HepG2 (cell line): ENCODE measurements around the gene ZNF584. TPM values are rescaled to one million over a fixed set of nuclear protein-coding genes. Genes with fewer than 3 reads are reported as not detected.

Experiments used
- DPF2 ChIP-seq: sonication (generic); formaldehyde crosslinking; IDR thresholded peaks from 2 replicates; pipeline ENCODE4 v1.4.0; 2020; ENCODE audit warnings: mild to moderate bottlenecking, low read depth, missing genetic modification reagents, borderline replicate concordance
- MAF1 ChIP-seq: sonication (generic); formaldehyde crosslinking; IDR thresholded peaks from 2 replicates; pipeline ENCODE4 v1.5.0; 2020; ENCODE audit warnings: missing genetic modification reagents, borderline replicate concordance
- MATR3 ChIP-seq: sonication (generic); formaldehyde crosslinking; IDR thresholded peaks from 2 replicates; pipeline ENCODE4 v1.4.0; 2020; ENCODE audit warnings: missing genetic modification reagents
- NCOA2 ChIP-seq: sonication (generic); formaldehyde crosslinking; IDR thresholded peaks from 2 replicates; pipeline ENCODE4 v1.8.0; 2022; ENCODE audit warnings: inconsistent platforms
- NONO ChIP-seq, 2 experiments: fragments of 450-650 bp in 1 of 2; sonication (generic) in 1 of 2; formaldehyde crosslinking in 1 of 2; IDR thresholded peaks in 1 of 2; conservative IDR thresholded peaks in 1 of 2; 2 replicates each; pipeline versions ENCODE4 v1.6.1 to v1.8.0; 2017 to 2022; ENCODE audit warnings: mild to moderate bottlenecking in 1 of 2, missing genetic modification reagents in 1 of 2, moderate library complexity in 1 of 2
- SIX4 ChIP-seq: sonication (generic); formaldehyde crosslinking; IDR thresholded peaks from 2 replicates; pipeline ENCODE4 v1.4.0; 2020; ENCODE audit warnings: missing genetic modification reagents
- SOX5 ChIP-seq: IDR thresholded peaks from 2 replicates; pipeline ENCODE4 v1.6.1; 2016; ENCODE audit warnings: borderline replicate concordance
- SP4 ChIP-seq: sonication (generic); formaldehyde crosslinking; IDR thresholded peaks from 2 replicates; pipeline ENCODE4 v1.8.1; 2023; ENCODE audit warnings: mild to moderate bottlenecking, missing genetic modification reagents
- ZBTB1 ChIP-seq: sonication (generic); formaldehyde crosslinking; IDR thresholded peaks from 2 replicates; pipeline ENCODE4 v1.4.0; 2020; ENCODE audit warnings: missing genetic modification reagents, borderline replicate concordance
- ZFP36 ChIP-seq: fragments of 150-350 bp; IDR thresholded peaks from 2 replicates; pipeline ENCODE4 v1.6.1; 2018; ENCODE audit warnings: borderline replicate concordance, low read length, low read depth; ENCODE audit not compliant: partially characterized antibody
- ZNF124 ChIP-seq: sonication (generic); formaldehyde crosslinking; IDR thresholded peaks from 2 replicates; pipeline ENCODE4 v1.4.0; 2020; ENCODE audit warnings: missing genetic modification reagents
- ZNF549 ChIP-seq: sonication (generic); formaldehyde crosslinking; IDR thresholded peaks from 2 replicates; pipeline ENCODE4 v1.5.0; 2020; ENCODE audit warnings: missing genetic modification reagents
- ZNF788 ChIP-seq: sonication (generic); formaldehyde crosslinking; IDR thresholded peaks from 2 replicates; pipeline ENCODE4 v1.5.0; 2020; ENCODE audit warnings: mild to moderate bottlenecking, missing genetic modification reagents, borderline replicate concordance
- ZSCAN22 ChIP-seq: sonication (generic); formaldehyde crosslinking; IDR thresholded peaks from 2 replicates; pipeline ENCODE4 v1.4.0; 2020; ENCODE audit warnings: mild to moderate bottlenecking, missing genetic modification reagents
- polyA plus RNA-seq, 8 experiments: library from polyadenylated mRNA; depleted of rRNA in 3 of 8; stranded (reverse) in 7 of 8; unstranded in 1 of 8; fragments of >200 nt; fragmentation: Illumina TruSeq in 4 of 8; extraction: Trizol in 4 of 8; gene quantifications; 2 replicates each; pipeline versions ENCODE4 v1.2.1 to v1.2.3, GENCODE V29; 2011 to 2016; ENCODE audit warnings: low read depth in 4 of 8, missing spikeins in 1 of 8, mixed read lengths in 1 of 8; ENCODE audit not compliant: insufficient read depth in 1 of 8
- total RNA-seq, 5 experiments: library from RNA; depleted of rRNA; stranded (reverse); fragments of >200 nt; fragmentation: Illumina TruSeq; extraction: Trizol; gene quantifications; 2 replicates each; pipeline ENCODE4 v1.2.3, GENCODE V29; 2016; ENCODE audit warnings: low read depth in 1 of 5
- TF ChIP-seq, protein P1 (sequence below), 2 experiments: sonication (generic) in 1 of 2; formaldehyde crosslinking in 1 of 2; IDR thresholded peaks; 2 replicates each; pipeline versions ENCODE4 v1.4.0 to v1.6.1; 2016 to 2020; ENCODE audit warnings: borderline replicate concordance in 1 of 2, low read depth in 1 of 2, mild to moderate bottlenecking in 1 of 2, missing genetic modification reagents in 1 of 2
- TF ChIP-seq, protein P2 (sequence below), 2 experiments: sonication (generic) in 1 of 2; formaldehyde crosslinking in 1 of 2; IDR thresholded peaks; 2 replicates each; pipeline versions ENCODE4 v1.4.0 to v1.6.1; 2018 to 2020; ENCODE audit warnings: missing genetic modification reagents in 2 of 2, borderline replicate concordance in 1 of 2, low read depth in 1 of 2, mild to moderate bottlenecking in 1 of 2, missing biosample characterization in 1 of 2
- TF ChIP-seq, protein P3 (sequence below): sonication (generic); formaldehyde crosslinking; IDR thresholded peaks from 2 replicates; pipeline ENCODE4 v1.5.1; 2020; ENCODE audit warnings: missing genetic modification reagents, mild to moderate bottlenecking, borderline replicate concordance
- TF ChIP-seq, protein P4 (sequence below): sonication (generic); formaldehyde crosslinking; IDR thresholded peaks from 2 replicates; pipeline ENCODE4 v1.8.1; 2023; ENCODE audit warnings: mild to moderate bottlenecking, missing genetic modification reagents

ZNF584 gene
- total and polyA plus RNA-seq, 2 of the 13 experiments (the other 11 are each of a cell fraction or from before 2014, with no cell fraction given) = 2.4 to 7.0 TPM

DNA sequence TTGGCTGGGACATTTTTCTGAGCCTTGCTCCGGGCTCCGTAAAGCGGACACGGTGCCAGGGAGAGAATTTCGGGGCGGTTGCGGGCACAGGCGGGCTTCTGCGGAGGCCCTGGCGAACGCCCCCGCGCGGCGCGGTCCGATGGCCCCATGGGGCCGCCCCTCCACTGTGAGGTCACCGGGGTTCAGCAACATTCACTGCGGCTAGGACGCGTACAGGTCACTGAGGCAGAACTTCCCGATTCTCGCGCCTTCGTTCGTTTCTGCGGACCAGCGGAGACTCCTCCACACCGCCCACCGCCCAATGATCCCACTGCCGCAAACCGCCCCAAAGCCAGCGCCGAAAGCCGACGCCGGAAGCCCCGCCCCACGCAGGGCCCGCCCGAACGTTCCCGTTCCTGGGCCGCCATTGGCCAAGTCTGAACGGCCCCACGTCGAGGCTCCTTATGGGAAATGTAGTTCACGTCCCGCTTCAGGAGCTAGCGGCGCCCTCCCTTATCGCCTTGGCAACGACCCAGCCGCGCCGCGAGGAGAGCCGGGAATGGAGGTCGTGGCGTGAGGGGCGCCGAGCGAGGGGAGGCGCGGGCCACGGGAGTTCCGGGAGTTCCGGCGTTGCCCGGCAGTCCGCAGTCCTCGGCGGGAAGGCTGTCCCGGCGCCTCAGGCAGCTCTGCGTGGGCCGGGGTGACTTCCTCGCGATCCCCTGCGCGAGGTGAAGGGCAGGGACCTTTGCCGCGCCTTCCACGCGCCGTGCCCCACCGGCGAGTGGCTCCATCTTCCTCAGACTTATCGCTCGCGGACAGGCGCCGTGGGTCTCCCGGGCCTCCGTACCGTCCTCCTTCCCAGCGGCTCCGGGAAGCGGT is at the start of gene ZNF584 (continued):
- TF ChIP-seq, protein P1, sequence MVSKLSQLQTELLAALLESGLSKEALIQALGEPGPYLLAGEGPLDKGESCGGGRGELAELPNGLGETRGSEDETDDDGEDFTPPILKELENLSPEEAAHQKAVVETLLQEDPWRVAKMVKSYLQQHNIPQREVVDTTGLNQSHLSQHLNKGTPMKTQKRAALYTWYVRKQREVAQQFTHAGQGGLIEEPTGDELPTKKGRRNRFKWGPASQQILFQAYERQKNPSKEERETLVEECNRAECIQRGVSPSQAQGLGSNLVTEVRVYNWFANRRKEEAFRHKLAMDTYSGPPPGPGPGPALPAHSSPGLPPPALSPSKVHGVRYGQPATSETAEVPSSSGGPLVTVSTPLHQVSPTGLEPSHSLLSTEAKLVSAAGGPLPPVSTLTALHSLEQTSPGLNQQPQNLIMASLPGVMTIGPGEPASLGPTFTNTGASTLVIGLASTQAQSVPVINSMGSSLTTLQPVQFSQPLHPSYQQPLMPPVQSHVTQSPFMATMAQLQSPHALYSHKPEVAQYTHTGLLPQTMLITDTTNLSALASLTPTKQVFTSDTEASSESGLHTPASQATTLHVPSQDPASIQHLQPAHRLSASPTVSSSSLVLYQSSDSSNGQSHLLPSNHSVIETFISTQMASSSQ (IDR thresholded peaks at IDR 0.05; ENCODE audit: low read depth) = no peak
- TF ChIP-seq, protein P1 (CRISPR knock-in tag; IDR thresholded peaks at IDR 0.05; ENCODE audit: borderline replicate concordance) = peak; percentile 44; the same call in 1 of the 2 replicates
- TF ChIP-seq ZSCAN22 (CRISPR knock-in tag) = 0 out of 2 replicates have a peak, but pooled peaks have one; percentile 70
- no peak for TF ChIP-seq NCOA2 (CRISPR knock-in tag)
- no peak; the same call in 1 of the 2 replicates for TF ChIP-seq ZNF788 (CRISPR knock-in tag)
- no peak for TF ChIP-seq NONO (IDR thresholded peaks at IDR 0.05)
- TF ChIP-seq NONO (CRISPR knock-in tag; conservative IDR thresholded peaks at IDR 0.05) = peak; percentile 71
- TF ChIP-seq MAF1 (CRISPR knock-in tag) = no peak
- TF ChIP-seq MATR3 (CRISPR knock-in tag) = no peak
- no peak for TF ChIP-seq SOX5 (CRISPR knock-in tag)
- no peak for TF ChIP-seq ZNF549 (CRISPR knock-in tag)
- TF ChIP-seq ZFP36 = no peak
- no peak for TF ChIP-seq ZBTB1
- TF ChIP-seq DPF2 (CRISPR knock-in tag) = no peak
- TF ChIP-seq, protein P2, sequence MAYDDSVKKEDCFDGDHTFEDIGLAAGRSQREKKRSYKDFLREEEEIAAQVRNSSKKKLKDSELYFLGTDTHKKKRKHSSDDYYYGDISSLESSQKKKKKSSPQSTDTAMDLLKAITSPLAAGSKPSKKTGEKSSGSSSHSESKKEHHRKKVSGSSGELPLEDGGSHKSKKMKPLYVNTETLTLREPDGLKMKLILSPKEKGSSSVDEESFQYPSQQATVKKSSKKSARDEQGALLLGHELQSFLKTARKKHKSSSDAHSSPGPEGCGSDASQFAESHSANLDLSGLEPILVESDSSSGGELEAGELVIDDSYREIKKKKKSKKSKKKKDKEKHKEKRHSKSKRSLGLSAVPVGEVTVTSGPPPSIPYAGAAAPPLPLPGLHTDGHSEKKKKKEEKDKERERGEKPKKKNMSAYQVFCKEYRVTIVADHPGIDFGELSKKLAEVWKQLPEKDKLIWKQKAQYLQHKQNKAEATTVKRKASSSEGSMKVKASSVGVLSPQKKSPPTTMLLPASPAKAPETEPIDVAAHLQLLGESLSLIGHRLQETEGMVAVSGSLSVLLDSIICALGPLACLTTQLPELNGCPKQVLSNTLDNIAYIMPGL (CRISPR knock-in tag; IDR thresholded peaks at IDR 0.05; ENCODE audit: borderline replicate concordance in 1 of 2, low read depth in 1 of 2) = peak in 1 of 2 experiments; percentile 89; a peak in 3 of 4 replicates
- TF ChIP-seq SP4 (CRISPR knock-in tag) = peak; percentile 90
- TF ChIP-seq, protein P3, sequence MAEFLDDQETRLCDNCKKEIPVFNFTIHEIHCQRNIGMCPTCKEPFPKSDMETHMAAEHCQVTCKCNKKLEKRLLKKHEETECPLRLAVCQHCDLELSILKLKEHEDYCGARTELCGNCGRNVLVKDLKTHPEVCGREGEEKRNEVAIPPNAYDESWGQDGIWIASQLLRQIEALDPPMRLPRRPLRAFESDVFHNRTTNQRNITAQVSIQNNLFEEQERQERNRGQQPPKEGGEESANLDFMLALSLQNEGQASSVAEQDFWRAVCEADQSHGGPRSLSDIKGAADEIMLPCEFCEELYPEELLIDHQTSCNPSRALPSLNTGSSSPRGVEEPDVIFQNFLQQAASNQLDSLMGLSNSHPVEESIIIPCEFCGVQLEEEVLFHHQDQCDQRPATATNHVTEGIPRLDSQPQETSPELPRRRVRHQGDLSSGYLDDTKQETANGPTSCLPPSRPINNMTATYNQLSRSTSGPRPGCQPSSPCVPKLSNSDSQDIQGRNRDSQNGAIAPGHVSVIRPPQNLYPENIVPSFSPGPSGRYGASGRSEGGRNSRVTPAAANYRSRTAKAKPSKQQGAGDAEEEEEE (CRISPR knock-in tag) = no peak
- TF ChIP-seq SIX4 (CRISPR knock-in tag) = no peak
- TF ChIP-seq, protein P4, sequence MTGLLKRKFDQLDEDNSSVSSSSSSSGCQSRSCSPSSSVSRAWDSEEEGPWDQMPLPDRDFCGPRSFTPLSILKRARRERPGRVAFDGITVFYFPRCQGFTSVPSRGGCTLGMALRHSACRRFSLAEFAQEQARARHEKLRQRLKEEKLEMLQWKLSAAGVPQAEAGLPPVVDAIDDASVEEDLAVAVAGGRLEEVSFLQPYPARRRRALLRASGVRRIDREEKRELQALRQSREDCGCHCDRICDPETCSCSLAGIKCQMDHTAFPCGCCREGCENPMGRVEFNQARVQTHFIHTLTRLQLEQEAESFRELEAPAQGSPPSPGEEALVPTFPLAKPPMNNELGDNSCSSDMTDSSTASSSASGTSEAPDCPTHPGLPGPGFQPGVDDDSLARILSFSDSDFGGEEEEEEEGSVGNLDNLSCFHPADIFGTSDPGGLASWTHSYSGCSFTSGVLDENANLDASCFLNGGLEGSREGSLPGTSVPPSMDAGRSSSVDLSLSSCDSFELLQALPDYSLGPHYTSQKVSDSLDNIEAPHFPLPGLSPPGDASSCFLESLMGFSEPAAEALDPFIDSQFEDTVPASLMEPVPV (CRISPR knock-in tag) = peak; percentile 83
- TF ChIP-seq ZNF124 = no peak; the same call in 1 of the 2 replicates
